ENCODE results near the gene DNAJC10.

DNA sequence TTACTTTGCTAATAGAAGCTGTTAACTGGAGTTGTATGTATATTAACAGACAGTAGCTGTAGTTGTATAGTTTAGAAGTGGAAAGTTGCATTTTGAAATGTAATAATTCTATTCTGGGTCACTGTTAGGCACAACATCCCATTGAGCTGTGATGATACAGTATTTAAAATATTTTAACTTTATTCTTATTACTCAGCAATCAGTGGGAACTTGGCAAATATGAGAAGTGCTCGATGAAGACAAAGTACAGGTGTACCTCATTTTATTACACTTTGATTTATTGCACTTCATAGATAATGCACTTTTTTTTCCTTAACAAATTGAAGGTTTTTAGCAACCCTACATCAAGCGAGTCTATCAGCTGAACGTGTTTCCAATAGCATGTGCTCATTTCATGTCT lies 8.6 kb downstream of the DNAJC10 start:
- TF ChIP-seq, protein P1, sequence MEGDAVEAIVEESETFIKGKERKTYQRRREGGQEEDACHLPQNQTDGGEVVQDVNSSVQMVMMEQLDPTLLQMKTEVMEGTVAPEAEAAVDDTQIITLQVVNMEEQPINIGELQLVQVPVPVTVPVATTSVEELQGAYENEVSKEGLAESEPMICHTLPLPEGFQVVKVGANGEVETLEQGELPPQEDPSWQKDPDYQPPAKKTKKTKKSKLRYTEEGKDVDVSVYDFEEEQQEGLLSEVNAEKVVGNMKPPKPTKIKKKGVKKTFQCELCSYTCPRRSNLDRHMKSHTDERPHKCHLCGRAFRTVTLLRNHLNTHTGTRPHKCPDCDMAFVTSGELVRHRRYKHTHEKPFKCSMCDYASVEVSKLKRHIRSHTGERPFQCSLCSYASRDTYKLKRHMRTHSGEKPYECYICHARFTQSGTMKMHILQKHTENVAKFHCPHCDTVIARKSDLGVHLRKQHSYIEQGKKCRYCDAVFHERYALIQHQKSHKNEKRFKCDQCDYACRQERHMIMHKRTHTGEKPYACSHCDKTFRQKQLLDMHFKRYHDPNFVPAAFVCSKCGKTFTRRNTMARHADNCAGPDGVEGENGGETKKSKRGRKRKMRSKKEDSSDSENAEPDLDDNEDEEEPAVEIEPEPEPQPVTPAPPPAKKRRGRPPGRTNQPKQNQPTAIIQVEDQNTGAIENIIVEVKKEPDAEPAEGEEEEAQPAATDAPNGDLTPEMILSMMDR (optimal IDR thresholded peaks at IDR 0.05 in 1 of 3, IDR thresholded peaks at IDR 0.05 in 1 of 3, conservative IDR thresholded peaks at IDR 0.05 in 1 of 3; ENCODE audit: extremely low read depth in 1 of 3, insufficient read depth in 2 of 3, low read length in 3 of 3): no peak
- TF ChIP-seq EZH2 (IDR thresholded peaks at IDR 0.05; ENCODE audit: low read length): no peak
